ENCODE measurements around the gene CMSS1. TPM values are rescaled to one million over a fixed set of nuclear protein-coding genes. Genes with fewer than 3 reads are reported as not detected.

CMSS1 gene
- total RNA-seq, 1 experiment from 2014 or later, result 98.6 TPM

- CTCF ChIA-PET, result no interaction called here
- H3K36me3 ChIP-seq (ENCODE audit: insufficient read depth, low read length, poor library complexity, severe bottlenecking), result no peaks in the 10 kb centered on the region
- no peak overlapping the region for H3K27ac ChIP-seq (ENCODE audit: low read depth, low read length, poor library complexity, severe bottlenecking)
- POLR2A ChIA-PET (ENCODE audit: low non-redundant PET), result no interaction called here
- H3K4me1 ChIP-seq (ENCODE audit: insufficient read depth, low read length, poor library complexity, severe bottlenecking), result peaks cover 13% of the 10 kb centered on the region
- H3K27me3 ChIP-seq (replicated peaks; ENCODE audit: insufficient read depth, low read depth, low read length, poor library complexity), result no peaks in the 10 kb centered on the region
- H3K9me3 ChIP-seq (ENCODE audit: low read depth, low read length, poor library complexity, severe bottlenecking), result no peaks in the 10 kb centered on the region
- no peak for DNase-seq (ENCODE audit: low spot score)
- no TSS peak for BruUV-seq (replicated peaks)
- no peak overlapping the region for H3K4me3 ChIP-seq (ENCODE audit: low read depth, low read length, poor library complexity, severe bottlenecking)
- no peak for TF ChIP-seq CTCF (conservative IDR thresholded peaks at IDR 0.05; ENCODE audit: low read depth, low read length)
- no peak for TF ChIP-seq EZH2 (IDR thresholded peaks at IDR 0.05; ENCODE audit: borderline replicate concordance, low read depth, low read length, poor library complexity, severe bottlenecking)
- intact Hi-C loops (cut with micrococcal nuclease; ENCODE audit: unreplicated experiment), result no loop called here
These were observed 122.2 kb downstream of the CMSS1 start for GRCh38 chr3:99939876-99940275.

DNA sequence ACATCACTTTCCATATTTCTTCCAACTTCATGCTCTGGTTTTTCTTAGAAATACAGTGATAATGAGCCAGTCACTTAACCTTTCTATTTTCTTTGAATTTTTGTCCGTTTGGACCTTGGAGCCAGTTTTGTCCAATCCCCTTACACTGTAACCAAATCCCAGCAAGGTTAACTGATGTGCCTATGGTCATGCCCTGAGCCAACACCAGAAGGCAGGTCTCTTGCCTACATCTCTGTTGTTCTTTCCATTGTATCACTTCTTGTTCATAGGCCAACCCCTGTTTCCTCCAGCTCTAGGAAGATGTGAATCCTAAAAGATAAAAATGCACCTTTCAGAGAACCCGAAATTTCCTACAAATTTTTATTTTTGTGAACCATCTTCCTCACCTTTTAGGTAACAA lies 122.7 kb downstream of the CMSS1 start:
- H3K4me3 ChIP-seq (ENCODE audit: low read depth, low read length, poor library complexity, severe bottlenecking), result no peak overlapping the region
- DNase-seq (ENCODE audit: low spot score), result no peak
- BruUV-seq (replicated peaks), result no TSS peak
- H3K4me1 ChIP-seq (ENCODE audit: insufficient read depth, low read length, poor library complexity, severe bottlenecking), result peaks cover 16% of the 10 kb centered on the region
- H3K27me3 ChIP-seq (replicated peaks; ENCODE audit: insufficient read depth, low read depth, low read length, poor library complexity), result no peaks in the 10 kb centered on the region
- no peaks in the 10 kb centered on the region for H3K9me3 ChIP-seq (ENCODE audit: low read depth, low read length, poor library complexity, severe bottlenecking)
- ChIA-PET CTCF (no interaction called here), POLR2A (ENCODE audit: low non-redundant PET) (no interaction called here)
- no peak overlapping the region for H3K27ac ChIP-seq (ENCODE audit: low read depth, low read length, poor library complexity, severe bottlenecking)
- intact Hi-C loops (cut with micrococcal nuclease; ENCODE audit: unreplicated experiment), result no loop called here
- H3K36me3 ChIP-seq (ENCODE audit: insufficient read depth, low read length, poor library complexity, severe bottlenecking), result no peaks in the 10 kb centered on the region
- no peak for TF ChIP-seq EZH2 (IDR thresholded peaks at IDR 0.05; ENCODE audit: borderline replicate concordance, low read depth, low read length, poor library complexity, severe bottlenecking)
- TF ChIP-seq CTCF (conservative IDR thresholded peaks at IDR 0.05; ENCODE audit: low read depth, low read length), result no peak

GRCh38 chr3:99941211-99941610 lies 123.5 kb downstream of the CMSS1 start:
- intact Hi-C loops (cut with micrococcal nuclease; ENCODE audit: unreplicated experiment), result no loop called here
- POLR2A ChIA-PET (ENCODE audit: low non-redundant PET), result no interaction called here
- no peak overlapping the region for H3K27ac ChIP-seq (ENCODE audit: low read depth, low read length, poor library complexity, severe bottlenecking)
- CTCF ChIA-PET, result no interaction called here
- peaks cover 22% of the 10 kb centered on the region for H3K4me1 ChIP-seq (ENCODE audit: insufficient read depth, low read length, poor library complexity, severe bottlenecking)
- H3K27me3 ChIP-seq (replicated peaks; ENCODE audit: insufficient read depth, low read depth, low read length, poor library complexity), result no peaks in the 10 kb centered on the region
- TF ChIP-seq EZH2 (IDR thresholded peaks at IDR 0.05; ENCODE audit: borderline replicate concordance, low read depth, low read length, poor library complexity, severe bottlenecking), result no peak
- no peak for TF ChIP-seq CTCF (conservative IDR thresholded peaks at IDR 0.05; ENCODE audit: low read depth, low read length)
- no peak overlapping the region for H3K4me3 ChIP-seq (ENCODE audit: low read depth, low read length, poor library complexity, severe bottlenecking)
- DNase-seq (ENCODE audit: low spot score), result no peak
- H3K36me3 ChIP-seq (ENCODE audit: insufficient read depth, low read length, poor library complexity, severe bottlenecking), result no peaks in the 10 kb centered on the region
- H3K9me3 ChIP-seq (ENCODE audit: low read depth, low read length, poor library complexity, severe bottlenecking), result no peaks in the 10 kb centered on the region
- no TSS peak for BruUV-seq (replicated peaks)

Data from A673 (cell line).